Stimulated activated CD8-positive, alpha-beta memory T cell treated with anti-CD3 and anti-CD28 coated beads, Interleukin-2, amount 100 ng/mL, for 1 hour (primary cell): ENCODE data around the gene DLK1.

ENCODE experiments used
- DNase-seq, 2 donors: peaks; one replicate each; pipeline ENCODE4 v3.0.0-alpha.2; 2020; ENCODE audit warnings: low read depth in 2 of 2

The DLK1 gene

DNA sequence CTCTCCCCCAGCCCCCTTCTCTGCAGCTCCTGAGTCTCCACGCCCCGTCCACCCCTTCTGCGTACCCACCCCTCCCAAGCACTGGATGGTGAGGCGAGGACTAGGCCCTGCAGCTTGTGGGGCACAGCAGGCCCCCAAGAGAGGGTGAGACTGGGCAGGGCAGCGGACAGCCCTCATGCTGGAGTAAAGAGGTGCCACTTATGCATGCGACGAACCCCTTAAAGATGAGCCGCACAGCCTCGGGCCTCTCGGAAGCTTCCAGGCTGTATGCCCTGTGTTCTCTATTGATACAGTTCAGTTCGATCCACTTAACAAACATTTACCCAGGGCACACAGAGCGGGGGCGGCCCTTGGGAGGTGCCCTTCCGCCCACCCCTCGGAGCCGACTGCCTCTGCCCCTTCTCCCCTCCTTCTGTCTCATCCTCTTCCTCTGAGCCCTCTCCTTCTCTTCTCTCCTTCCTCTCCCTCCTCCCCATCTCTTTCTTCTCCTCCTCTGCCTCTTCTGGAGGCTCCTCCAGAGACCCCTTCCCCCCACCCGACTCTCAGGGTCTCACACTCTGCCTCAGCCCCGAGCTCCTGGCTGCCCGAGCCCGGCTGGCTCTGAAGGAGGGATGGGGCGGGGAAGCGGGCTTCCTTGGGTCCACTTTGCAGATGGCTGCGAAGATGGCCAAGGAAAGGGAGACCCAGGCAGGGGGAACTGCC lies 32.7 kb upstream of the DLK1 start:
- no peak for DNase-seq

DNA sequence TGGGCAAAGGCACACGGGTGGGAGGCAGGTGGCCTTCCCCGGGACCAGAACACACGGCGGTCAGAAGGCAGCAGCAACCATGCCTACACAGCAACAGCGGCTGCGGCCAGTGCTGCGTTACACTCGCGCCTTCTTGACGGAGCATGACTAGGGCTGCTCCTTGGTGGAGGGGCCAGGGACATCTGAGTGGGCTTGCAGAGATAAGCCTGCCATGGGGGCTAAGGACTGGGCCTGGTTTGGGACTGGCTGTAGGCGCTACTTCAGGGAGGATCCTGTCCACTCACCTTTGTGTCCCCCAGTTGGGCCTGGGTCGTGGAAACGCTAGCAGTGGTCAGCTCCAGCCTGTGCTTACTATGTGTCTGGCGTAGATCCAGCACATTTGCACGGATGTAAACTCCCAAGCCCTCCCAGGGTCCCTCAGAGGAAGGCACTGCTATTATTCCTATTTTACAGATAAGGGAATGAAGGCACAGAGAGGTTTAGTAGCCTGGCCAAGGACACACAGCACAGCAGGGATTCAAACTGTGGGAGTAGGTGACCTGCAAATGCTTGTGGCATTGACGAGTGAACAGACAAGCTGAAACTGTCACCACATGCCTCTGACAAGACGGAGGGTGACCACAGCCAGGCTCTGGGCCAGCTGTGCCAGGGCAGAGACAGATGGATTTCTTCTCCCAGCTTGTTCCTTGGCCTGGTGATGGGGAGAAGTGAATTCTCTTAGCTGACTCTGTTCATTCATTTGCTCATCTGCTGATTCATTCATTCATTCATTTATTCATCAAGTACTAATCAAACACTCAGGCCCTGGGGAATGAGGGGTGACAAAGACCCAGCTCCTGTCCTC lies 31.9 kb upstream of the DLK1 start:
- no peak for DNase-seq

DNA sequence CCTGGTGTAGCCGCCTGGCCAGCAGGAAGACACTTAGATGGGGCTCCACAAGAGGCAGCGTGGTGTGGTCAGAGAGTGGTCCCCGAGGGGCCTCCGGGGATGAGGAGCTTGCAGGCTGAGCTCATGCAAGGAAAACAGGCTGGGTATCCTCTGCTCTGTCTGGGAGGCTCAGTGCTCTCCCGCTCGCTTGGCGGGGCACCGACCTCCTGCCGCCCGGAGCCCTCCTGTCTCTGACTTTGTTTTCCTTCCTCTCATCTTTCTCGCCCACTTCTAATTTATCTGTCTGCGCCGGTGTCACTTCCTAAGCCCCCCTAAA lies 31.3 kb upstream of the DLK1 start:
- no peak for DNase-seq

DNA sequence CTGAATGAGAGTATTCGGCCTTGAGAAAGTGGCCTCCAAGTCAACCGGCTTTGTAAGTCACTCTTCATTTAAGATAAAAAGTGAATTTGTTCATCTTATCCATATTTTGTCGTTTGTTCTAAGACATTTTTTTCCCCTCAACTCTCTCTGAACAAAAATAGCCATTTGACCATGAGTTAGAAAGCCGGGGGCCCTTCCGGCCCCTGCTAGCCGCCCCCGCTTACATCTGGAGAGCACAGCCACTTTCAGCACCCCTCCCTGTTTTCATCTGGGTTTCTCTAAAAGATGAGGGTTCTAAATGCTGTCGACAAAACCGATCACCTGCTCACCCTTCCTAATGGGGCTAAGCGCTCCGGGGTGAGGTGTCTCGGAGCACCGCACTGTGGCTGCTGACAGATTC lies 30.7 kb upstream of the DLK1 start:
- no peak for DNase-seq

DNA sequence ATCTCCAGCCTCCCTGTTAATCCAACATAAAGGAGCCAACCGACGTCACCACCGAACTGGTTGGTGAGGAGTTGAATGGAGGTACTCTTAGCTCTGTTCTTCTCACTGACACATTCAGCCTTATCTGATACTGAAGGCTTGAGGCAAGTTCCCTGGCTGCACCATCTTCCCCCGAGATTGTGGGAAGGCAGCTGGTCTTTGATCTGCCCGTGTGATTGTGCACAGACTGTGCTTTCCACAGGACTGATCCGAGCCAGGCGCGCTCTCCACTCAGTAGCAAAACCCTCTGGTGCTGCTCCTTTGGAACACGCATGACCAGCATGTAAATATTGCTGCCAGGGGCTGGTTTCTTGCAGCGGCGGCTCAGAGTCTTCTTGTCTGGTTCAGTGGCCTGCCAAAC lies 30.1 kb upstream of the DLK1 start:
- no peak for DNase-seq

DNA sequence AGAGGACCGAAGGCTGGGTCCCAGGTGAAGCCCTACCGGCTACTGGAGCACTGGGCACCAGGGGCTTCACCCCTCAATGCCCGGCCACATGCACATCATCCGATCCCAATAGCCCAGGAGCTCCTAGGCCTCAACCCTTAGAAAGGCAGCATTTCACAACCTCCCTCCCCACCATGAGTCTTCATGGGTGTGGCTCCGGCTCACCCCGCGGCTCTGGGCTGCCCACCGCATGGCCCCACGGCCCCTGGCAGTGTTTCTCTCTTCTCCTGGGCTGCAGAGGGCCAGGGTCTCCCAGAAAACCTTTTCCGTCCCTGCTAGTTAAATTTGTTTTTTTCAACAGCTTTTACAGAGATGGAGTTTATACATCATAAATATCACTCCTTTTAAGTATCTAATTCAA lies 28.6 kb upstream of the DLK1 start:
- DNase-seq = no peak

DNA sequence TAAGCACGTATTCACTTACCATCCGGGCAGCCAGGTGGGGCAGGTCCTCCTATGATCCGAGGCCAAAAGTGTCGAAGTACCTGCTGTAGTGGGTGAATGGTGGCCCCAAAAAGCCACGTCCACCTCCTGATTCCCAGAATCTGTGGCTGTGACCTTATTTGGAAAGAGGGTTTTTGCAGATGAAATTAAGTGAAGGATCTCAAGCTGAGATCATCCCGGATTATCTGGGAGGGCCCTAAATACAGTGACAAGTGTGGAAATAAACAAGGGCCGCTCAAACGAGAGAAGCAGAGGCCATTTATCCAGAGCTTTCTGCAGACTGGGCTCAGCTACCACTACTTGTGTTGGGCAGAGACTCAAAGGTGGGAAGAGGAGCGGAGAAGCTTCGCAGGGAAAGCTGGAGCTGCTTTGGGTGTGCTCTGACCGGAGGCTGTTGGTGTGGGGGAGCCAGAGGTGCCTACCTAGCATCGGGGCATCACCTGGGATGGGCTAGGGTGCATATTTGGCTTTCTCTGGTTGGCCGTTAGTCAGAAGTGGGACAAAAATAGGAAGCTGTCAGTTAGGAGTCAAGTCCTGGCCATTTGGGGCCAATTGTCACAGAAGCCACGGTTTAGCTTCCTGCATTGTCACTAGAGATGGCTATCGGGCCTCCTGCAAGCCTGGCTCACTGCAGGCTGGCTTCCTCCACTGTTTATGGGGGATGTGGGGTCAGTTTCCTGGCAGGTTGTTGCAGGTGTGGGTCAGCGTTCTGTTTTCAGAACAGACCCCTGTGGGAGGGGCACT lies 27.8 kb upstream of the DLK1 start:
- no peak for DNase-seq

DNA sequence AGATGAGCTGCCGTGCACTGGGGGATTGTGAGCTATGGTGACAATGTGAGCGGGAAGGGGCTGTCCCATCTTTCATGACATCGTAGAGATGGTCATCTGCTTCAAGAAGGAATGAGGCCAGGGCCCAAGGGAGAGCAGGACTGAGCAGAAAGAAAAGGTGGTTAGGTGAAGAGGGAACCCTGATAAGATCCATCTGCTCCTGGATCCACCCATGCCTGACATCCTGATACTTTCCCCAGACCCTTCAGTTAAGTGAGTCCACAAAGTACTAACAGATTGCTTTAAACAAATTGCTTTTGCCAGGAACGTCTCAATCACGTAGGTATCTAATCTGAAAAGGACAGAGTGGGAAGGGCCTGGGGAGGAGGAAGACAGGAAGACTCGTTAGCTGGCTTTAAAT lies 25.4 kb upstream of the DLK1 start:
- DNase-seq = no peak

DNA sequence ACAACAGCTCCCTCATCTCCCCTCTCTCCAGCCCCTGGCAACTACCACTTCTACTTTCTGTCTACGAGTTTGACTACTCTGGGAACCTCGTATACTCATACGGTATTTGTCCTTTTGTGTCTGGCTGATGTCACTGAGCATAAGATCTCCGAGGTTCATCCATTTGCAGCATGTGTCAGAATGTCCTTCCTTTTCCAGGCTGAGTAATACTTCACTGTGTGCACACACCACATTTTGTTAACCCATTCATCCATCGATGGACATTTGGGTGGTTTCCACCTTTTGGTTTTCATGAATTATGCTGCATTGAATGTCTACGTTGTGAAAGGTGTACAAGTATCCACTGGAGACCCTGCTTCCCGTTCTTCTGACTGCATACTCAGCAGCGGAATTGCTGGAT lies 24.1 kb upstream of the DLK1 start:
- DNase-seq = no peak

DNA sequence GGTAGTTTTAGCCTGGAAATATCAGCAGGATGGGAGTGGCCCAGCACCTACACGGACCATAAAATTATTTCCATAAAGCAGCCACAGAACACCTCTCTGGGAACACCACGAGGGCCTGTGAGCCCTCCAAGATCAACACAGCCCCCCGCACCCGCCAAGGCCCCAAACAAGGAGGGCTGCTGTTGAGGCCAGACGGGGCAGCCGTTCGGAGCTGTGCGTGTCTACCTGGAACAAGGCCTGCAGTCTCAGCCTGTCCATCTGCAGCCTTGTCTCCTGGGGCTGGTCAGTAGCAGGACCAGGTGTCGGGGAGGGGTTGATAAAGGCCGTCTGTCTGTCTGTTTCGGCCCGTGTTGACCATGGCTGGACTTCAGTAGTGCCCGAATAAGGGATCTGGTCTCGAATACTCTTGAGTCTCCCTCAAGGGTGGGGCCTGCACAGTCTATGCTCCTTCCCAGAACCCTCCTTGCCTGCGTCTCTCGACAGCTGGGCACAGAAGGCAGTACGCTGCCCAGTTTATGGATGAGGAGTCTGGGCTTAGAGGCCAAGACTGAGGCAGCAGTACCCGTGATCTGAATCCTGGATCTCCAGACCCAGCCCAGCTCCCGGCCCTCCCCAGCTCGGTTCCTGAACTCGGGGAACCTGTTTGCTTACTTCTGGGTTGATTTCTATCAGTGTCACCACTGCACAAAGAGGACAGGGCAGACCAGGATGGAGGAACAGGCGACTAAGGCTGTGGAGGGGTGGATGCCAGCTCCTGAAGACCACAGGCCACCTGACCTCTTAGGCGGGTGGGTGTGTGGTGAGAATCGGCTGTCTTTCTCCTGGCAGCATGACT lies 23.1 kb upstream of the DLK1 start:
- DNase-seq = no peak

DNA sequence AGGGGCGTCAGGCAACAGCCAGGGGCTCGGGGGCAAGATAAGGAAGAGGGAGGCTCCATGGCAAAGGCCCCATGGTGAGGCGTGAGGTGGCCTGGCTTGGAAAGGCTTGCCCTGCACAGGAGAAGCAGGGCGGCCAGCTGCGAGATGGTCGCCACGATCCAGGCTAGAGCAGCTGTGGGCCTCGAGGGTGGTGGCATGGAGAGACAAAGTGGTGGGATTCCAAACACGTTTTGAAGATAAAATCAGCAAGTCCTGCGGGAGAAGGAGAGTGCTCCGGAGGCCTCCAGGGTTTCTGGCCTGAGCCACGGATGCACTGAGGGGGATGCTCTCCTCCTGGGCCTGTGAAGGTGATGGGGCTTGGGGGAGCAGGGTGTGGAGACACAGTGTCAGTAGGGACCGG lies 20.5 kb upstream of the DLK1 start:
- DNase-seq = no peak

DNA sequence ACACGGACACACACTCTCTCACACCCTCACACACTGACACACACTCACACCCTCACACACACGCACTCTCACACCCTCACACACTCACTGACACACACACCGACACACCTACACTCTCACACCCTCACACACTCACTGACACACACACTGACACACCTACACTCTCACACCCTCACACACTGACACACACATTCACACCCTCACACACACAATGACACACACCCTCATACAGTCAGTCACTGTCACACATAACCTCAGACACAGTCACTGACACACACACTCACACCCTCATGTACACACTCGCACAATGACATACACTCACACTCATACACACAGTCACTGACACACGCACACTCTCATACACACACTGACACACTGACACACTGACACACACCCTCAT lies 19.8 kb upstream of the DLK1 start:
- no peak for DNase-seq

DNA sequence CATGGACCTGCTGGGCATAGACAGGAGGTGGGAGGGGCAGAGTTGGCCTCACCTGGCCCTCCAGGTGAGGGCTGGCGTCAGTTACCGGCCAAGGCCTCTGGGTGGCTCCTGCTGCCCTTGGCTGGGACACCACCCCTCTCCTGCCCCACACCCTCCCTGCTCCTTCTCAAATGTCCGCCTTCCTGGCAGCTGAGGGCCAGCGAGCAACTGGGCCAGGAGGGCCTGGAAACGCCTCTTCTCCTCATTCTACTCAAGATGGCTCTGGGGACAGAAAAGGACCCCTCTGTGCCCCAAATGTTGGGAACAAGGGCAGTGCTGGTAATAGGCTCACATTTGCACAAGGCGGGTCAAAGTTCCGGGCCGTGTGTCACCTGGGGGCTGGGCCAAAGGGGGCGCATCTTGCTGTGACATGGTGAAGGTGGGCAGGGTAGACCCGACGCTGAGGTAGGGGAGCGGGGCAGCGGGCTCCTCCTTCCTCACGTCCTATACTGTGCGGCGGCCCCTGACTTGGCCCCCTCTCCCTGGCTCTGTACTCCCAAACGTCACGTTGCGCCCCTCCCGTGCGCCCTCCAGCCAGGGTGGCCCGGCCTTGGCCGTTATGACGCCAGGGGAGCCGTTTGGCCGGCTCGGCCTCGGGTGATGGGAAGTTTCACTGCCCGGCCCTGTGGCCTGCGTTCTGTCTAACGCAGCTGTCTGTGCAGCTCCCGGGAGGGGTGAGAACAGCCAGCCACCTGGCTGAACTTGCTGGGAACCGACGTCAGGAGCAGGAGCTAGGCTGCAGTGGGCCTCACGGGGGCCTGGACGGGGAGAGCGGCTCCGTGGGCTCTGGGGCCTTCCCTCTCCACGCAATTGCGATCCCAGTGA lies 18.0 kb upstream of the DLK1 start:
- no peak for DNase-seq

DNA sequence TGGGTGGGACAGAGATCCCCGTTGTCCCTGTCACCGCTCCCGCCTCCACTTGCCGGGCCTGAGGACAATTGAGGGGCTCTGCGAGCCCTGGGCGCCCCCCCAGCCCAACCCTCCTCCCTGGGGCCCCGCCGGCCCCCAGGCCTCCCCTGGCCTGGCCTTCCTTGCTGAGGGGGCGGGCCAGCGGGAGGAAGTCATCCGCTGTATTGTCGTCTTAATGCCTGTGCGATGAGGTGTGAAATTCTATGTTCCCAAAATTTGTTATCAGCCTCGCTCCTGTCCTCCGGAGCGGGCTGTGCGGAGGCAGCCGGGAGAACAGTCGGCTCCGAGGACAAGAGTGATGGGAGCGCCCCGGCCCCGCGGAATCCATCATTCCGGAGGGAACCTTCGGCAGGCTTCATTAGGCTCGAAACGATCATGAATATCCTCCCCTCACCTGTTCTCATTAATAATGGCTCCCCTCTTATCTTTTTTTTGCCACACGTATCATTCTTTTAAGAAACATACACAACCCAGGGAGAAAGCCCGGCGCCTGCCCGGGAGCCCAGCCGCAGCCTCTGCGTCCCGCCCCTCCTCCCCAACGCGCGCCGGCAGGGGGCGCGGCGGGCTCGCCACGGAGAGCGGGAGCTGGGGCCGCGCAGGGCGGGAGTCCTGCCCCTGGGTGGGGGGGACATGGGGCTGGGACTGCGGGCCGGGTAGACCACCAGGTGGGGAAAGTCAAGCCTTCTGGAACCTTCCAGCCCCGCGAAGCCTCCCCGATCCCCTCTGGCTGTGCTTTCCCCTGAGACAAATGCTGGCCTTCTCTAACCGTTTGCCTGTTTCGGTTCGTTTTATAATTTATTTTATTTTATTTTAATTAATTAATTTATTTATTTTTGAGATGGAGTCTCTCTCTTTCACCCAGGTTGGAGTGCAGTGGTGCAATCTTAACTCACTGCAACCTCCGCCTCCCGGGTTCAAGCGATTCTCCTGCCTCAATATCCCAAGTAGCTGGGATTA lies 17.1 kb upstream of the DLK1 start:
- DNase-seq = no peak

DNA sequence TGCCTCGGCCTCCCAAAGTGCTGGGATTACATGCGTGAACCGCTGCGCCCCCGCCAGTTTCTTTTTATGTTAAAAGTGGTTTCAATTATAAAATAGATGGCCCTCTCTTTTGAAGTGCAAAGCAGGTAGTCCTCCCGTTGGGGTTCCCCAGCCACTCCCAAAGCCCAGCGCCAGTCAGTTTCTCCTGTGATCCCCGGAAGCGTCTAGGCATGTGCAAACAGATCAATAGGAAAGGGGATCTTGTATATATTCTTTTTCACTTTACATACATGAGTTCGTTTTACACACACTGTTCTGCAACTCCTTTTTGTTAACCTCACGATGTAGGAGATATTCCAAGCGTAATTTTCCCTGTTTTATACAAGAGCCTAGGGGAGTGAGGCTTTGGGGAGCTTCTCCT lies 16.3 kb upstream of the DLK1 start:
- DNase-seq = no peak

DNA sequence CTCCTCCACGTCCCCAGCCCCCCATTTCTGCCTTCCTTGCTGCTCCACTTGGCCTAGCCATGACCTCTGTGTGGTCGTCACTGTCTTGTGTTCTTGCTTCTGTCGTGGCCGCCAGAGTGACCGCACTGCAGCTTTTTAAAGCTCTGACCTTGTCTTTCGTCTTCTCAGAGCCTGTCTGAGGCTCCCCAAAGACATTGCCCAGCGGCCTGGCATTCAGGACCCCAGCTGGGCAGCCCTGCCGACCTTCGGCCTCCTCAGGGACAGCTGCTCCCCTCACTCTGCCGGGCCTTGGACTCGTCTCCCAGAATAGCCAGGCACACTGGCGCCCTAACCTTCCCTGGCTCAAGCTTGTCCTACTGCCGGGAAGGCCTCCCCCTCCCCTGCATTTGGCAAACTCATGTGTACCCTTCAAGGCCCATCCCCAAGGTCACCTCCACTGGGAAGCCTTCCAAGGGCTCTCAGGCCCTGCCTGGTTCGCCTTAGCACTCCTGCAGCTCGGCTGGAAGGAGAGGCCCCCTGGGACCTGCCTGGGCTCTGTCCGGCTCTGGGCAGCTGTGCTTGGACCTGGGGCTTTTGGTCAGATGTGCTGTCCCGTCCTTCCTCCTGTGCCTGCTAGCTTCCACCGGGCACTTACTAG lies 15.7 kb upstream of the DLK1 start:
- no peak for DNase-seq

DNA sequence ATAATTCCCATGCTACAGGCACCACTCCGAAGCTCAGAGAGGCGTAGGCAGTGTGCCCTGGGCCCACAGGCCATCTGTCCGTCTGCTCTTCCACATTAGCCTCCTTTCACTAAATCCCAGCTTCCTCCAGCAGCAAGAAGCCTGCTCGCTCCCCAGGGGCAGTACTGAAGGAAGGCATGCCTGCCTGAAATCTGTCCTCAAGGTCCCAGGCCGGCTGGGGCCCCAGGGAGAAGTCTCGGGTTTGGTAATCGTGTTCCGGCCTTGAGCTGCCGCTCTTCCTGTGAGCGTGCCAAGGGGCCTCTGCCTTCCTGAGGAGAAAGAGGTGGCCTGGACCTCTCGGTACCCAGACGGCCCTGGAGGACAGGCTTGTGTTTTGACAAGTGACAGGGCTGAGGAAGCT lies 15.2 kb upstream of the DLK1 start:
- DNase-seq = no peak

DNA sequence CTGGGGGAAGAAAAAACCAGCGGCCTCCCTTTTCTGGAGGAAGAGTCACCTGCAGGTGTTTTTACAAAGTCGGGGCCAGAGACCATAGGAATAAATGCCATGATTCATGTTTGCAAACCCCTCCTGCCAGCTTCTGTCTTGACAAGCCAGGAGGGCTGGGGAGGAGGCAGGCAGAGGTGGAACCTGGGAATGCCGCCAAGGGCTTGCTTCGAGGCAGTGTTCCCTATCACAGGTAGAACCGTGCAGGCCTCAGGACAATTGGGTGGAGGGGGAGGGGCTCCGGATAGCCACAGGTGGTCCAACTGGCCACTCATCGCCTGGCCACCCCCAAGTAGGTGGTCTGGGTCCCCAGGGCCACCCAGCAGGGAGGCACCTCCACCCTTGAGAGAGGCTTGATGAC lies 14.2 kb upstream of the DLK1 start:
- no peak for DNase-seq

DNA sequence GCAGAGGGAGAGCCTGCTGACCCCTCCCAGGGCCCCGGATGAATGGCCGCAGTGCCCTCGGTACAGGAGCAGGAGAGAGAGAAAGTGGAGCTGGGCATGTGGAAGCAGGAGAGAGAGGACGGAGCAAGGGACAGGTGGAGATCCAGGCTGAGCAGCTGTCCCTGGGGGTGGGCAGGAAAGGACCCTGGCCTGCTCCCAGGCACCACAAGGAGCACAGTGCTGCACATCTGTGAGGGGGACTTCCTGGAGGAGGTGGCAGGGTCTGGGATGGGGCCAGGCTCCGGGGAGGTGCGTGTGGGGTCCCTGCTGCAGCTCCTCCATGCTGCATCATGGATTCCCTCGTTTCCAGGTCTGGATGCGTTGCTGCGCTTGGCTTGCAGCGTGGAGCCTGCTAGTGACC lies 13.0 kb upstream of the DLK1 start:
- DNase-seq = no peak
